Body of pancreas (tissue), 4 donors: ENCODE data around the gene RNU1-2. TPM values are rescaled to one million over a fixed set of nuclear protein-coding genes. Genes with fewer than 3 reads are reported as not detected.
"Not testable (repeated sequence)": the region's sequence is repeated elsewhere in the genome, so short reads cannot be mapped to it uniquely, and the experiment has no call there.

ENCODE experiments used
- ATAC-seq: fragments of 150-250 bp; one replicate; pipeline ENCODE4 v1.9.1; 2016
- DNase-seq, 4 donors: peaks; one replicate each; pipeline ENCODE4 v3.0.0-alpha.2; 2019
- H3K27ac ChIP-seq, 4 donors: fragments of 200-600 bp; sonication (generic); 1 replicate in 3 of 4; 2 replicates in 1 of 4; pipeline versions ENCODE4 v1.5.1 to v1.6.1; 2016 to 2019; ENCODE audit warnings: mild to moderate bottlenecking in 1 of 4, mixed read lengths in 1 of 4, moderate library complexity in 1 of 4
- H3K27me3 ChIP-seq, 2 donors: fragments of 200-600 bp; sonication (generic); one replicate each; pipeline ENCODE4 v1.6.0; 2016; ENCODE audit warnings: mild to moderate bottlenecking in 1 of 2
- H3K36me3 ChIP-seq, 2 donors: fragments of 200-600 bp; sonication (generic); replicated peaks in 1 of 2; 2 replicates each; pipeline ENCODE4 v1.5.1; 2016; ENCODE audit warnings: low read depth in 2 of 2; ENCODE audit not compliant: insufficient read depth in 1 of 2
- H3K4me1 ChIP-seq: fragments of 200-600 bp; sonication (generic); one replicate; pipeline ENCODE4 v1.6.0; 2016
- H3K4me3 ChIP-seq, 2 donors: fragments of 200-600 bp; sonication (generic); 1 replicate in 1 of 2; 2 replicates in 1 of 2; pipeline ENCODE4 v1.5.1; 2016 to 2019
- H3K9me3 ChIP-seq, 3 donors: fragments of 200-600 bp; sonication (generic); 1 replicate in 2 of 3; 2 replicates in 1 of 3; pipeline ENCODE4 v1.5.1; 2016
- CTCF ChIP-seq, 7 experiments: fragments of 450-650 bp in 4 of 7; fragments of 200-600 bp in 3 of 7; sonication (generic) in 3 of 7; IDR thresholded peaks; one replicate each; pipeline ENCODE4 v1.5.1; 2016 to 2019; ENCODE audit warnings: antibody characterized with exemption in 7 of 7
- POLR2A ChIP-seq, 3 donors: fragments of 450-650 bp; IDR thresholded peaks; one replicate each; pipeline ENCODE4 v1.6.1; 2016; ENCODE audit warnings: antibody characterized with exemption in 3 of 3, mild to moderate bottlenecking in 2 of 3
- WGBS, 2 donors: methylation state at CpG; one replicate each; pipeline ENCODE4 v1.1.5; 2017; 5-methylcytosine and 5-hydroxymethylcytosine counted together
- intact Hi-C: fragments of 100-400 bp; cut with DNase I; formaldehyde crosslinking; loops from one replicate; pipeline ENCODE4 v1.15.1; 2023
- total RNA-seq, 2 donors: library from RNA; depleted of rRNA; stranded (reverse); fragments of >200 nt; gene quantifications; one replicate each; pipeline ENCODE4 v1.1.0, GENCODE V29; 2016

Gene RNU1-2
- total RNA-seq, 2 donors from 2014 or later: under 0.01 to 15,479 TPM

GRCh38 chr1:16918371-16918770, 22.6 kb downstream of the RNU1-2 start:
- DNase-seq: no peak

GRCh38 chr1:16918936-16919665, 23.3 kb downstream of the RNU1-2 start:
- H3K9me3 ChIP-seq, intact Hi-C loops, H3K4me3 ChIP-seq, H3K36me3 ChIP-seq, H3K27ac ChIP-seq, H3K27me3 ChIP-seq, DNase-seq, ATAC-seq: not testable (repeated sequence)
- H3K4me1 ChIP-seq: peaks cover 36% of the 10 kb centered on the region
- 82 to 85% methylated on average over 15 of the region's 15 CpGs for WGBS, 2 donors

More at GRCh38 chr1:16918371-16918770, 22.6 kb downstream of the RNU1-2 start:
- peaks cover 37% of the 10 kb centered on the region for H3K4me1 ChIP-seq
- no peak overlapping the region for H3K4me3 ChIP-seq
- no peak overlapping the region for H3K27ac ChIP-seq
- ATAC-seq: no peak
- H3K9me3 ChIP-seq: no peaks in the 10 kb centered on the region
- no peaks in the 10 kb centered on the region for H3K27me3 ChIP-seq
- TF ChIP-seq CTCF (IDR thresholded peaks at IDR 0.05) (no peak), POLR2A (IDR thresholded peaks at IDR 0.05) (no peak)
- intact Hi-C loops: no loop called here
- H3K36me3 ChIP-seq: no peaks in the 10 kb centered on the region
- 47 to 69% methylated on average over 3 of the region's 3 CpGs for WGBS, 2 donors

GRCh38 chr1:16920951-16921350, 25.2 kb downstream of the RNU1-2 start:
- intact Hi-C loops: no loop called here
- Histone ChIP-seq H3K4me3 (no peak overlapping the region), H3K9me3 (no peaks in the 10 kb centered on the region), H3K27me3 (no peaks in the 10 kb centered on the region), H3K4me1 (peaks cover 26% of the 10 kb centered on the region), H3K27ac (peak overlapping the region in 3 of 4 donors; percentile 9 to 20 (median 13)), H3K36me3 (no peaks in the 10 kb centered on the region)
- TF ChIP-seq CTCF (IDR thresholded peaks at IDR 0.05) (no peak), POLR2A (IDR thresholded peaks at IDR 0.05) (no peak)
- ATAC-seq (no peak), DNase-seq (no peak)
- 83 to 85% methylated on average over 10 of the region's 10 CpGs for WGBS, 2 donors

GRCh38 chr1:16921391-16922185, 25.8 kb downstream of the RNU1-2 start, which contains the start of gene CROCC:
Gene CROCC (plus strand): TSS chr1:16921931. CDS start chr1:16922019, 88 bp downstream.
- 26 to 38% methylated on average over 17 of the region's 17 CpGs for WGBS, 2 donors
- TF ChIP-seq POLR2A (IDR thresholded peaks at IDR 0.05) (no peak), CTCF (IDR thresholded peaks at IDR 0.05) (no peak)
- intact Hi-C loops: no loop called here
- Histone ChIP-seq H3K27me3 (no peaks in the 10 kb centered on the region), H3K36me3 (no peaks in the 10 kb centered on the region), H3K9me3 (no peaks in the 10 kb centered on the region), H3K4me3 (no peak within 1 kb of the TSS), H3K27ac (peak within 1 kb of the TSS; percentile 9 to 33 (median 14)), H3K4me1 (peaks cover 26% of the 10 kb centered on the region)
- DNase-seq (peak; percentile 70 to 87 (median 85)), ATAC-seq (peak; percentile 72)

GRCh38 chr1:16922466-16922865, 26.7 kb downstream of the RNU1-2 start:
- Histone ChIP-seq H3K9me3 (no peaks in the 10 kb centered on the region), H3K4me3 (no peak overlapping the region), H3K27me3 (no peaks in the 10 kb centered on the region), H3K27ac (no peak overlapping the region), H3K36me3 (no peaks in the 10 kb centered on the region), H3K4me1 (peaks cover 26% of the 10 kb centered on the region)
- no peak for ATAC-seq
- TF ChIP-seq POLR2A (IDR thresholded peaks at IDR 0.05): no peak
- TF ChIP-seq CTCF (IDR thresholded peaks at IDR 0.05): no peak
- intact Hi-C loops: no loop called here
- DNase-seq: no peak
- WGBS, 2 donors: 66 to 77% methylated on average over 10 of the region's 10 CpGs
